Astrocyte (in vitro differentiated cells and primary cell): ENCODE measurements around the gene ZNF334.

Experiments
- EZH2 ChIP-seq: IDR thresholded peaks from 2 replicates; pipeline ENCODE4 v1.6.1; 2012; ENCODE audit warnings: mild to moderate bottlenecking, low read length, inconsistent platforms; ENCODE audit not compliant: insufficient read depth
- TF ChIP-seq, protein P1 (sequence below): IDR thresholded peaks from 2 replicates; pipeline ENCODE4 v1.5.1; 2011; ENCODE audit warnings: low read depth, mild to moderate bottlenecking, inconsistent platforms, low read length, moderate library complexity; ENCODE audit not compliant: insufficient read depth

DNA sequence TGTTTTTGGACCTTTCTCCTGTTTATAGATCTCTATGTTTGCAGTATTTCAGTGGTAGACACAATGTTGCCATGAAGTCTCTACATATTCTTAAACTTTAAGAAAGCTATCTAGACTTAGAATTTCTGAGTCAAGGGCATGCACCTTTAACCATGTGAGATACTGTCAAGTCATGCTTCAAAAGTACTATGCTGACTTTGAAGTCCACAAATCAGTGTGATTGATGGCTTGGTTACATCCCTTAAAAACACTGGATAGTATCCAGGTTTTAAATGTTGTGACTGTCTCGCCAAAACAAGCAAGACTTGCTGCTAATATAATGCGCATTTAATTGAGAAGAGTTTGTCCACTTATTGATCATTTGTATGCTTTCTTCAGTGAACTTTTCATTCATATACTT, 30.5 kb downstream of the ZNF334 start:
- TF ChIP-seq, protein P1, sequence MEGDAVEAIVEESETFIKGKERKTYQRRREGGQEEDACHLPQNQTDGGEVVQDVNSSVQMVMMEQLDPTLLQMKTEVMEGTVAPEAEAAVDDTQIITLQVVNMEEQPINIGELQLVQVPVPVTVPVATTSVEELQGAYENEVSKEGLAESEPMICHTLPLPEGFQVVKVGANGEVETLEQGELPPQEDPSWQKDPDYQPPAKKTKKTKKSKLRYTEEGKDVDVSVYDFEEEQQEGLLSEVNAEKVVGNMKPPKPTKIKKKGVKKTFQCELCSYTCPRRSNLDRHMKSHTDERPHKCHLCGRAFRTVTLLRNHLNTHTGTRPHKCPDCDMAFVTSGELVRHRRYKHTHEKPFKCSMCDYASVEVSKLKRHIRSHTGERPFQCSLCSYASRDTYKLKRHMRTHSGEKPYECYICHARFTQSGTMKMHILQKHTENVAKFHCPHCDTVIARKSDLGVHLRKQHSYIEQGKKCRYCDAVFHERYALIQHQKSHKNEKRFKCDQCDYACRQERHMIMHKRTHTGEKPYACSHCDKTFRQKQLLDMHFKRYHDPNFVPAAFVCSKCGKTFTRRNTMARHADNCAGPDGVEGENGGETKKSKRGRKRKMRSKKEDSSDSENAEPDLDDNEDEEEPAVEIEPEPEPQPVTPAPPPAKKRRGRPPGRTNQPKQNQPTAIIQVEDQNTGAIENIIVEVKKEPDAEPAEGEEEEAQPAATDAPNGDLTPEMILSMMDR, result no peak
- TF ChIP-seq EZH2, result no peak
